ENCODE measurements around the gene MOGAT2. TPM values are rescaled to one million over a fixed set of nuclear protein-coding genes. Genes with fewer than 3 reads are reported as not detected.

Gene MOGAT2
- total RNA-seq (not detected in 2 replicates), polyA plus RNA-seq (not detected in 2 replicates), polyA minus RNA-seq (ENCODE audit: low replicate concordance) (not detected in 2 replicates)
- polyA plus RNA-seq (2012), result not detected in 2 replicates

DNA sequence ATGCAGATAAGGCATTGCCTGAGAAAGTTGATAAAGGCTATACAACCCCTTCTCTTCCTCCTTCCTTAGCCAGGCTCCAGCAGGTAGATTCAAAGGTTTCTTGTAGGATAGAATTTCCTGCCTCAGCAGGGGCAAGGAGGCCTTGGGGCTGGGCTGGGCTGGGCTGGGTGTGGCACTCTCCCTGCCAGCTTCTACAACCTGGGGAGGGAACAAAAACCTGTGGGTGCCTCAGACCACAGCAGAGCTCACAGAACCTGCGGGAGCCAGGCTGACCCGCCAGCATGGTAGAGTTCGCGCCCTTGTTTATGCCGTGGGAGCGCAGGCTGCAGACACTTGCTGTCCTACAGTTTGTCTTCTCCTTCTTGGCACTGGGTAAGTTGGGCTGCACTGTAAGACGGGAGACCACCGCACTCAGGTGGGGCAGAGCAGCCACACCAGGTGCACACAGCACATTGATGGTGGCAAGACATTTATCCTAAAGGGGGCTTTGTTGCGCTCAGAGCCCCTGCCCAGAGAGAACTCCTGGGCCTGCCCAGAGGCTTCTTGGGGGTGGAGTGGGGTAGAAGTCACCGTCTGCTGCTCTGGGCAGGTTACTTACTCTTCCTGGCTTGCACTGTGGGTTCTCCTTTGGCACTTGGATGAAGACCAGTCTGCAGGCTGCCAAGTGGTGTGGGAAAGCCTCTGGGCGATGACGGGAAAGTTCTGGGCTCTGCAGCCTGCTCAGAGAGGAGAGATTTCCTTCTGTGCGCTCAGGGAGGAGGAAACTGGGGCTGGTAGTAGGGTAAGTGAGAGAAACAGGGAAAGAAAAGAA, at the start of gene MOGAT2:
MOGAT2 (plus strand) TSS at position 231 of the 811 bp plus-strand sequence; CDS start at position 282, 51 bp downstream.
- H3K4me1 ChIP-seq (ENCODE audit: control insufficient read depth, extremely low read depth, insufficient read depth, low read length), result no peaks in the 10 kb centered on the region
- no peak within 1 kb of the TSS for H3K27ac ChIP-seq (ENCODE audit: insufficient read depth, low read length)
- H3K4me3 ChIP-seq (replicated peaks in 1 of 4; ENCODE audit: control extremely low read depth in 1 of 4, insufficient read depth in 1 of 4, low read depth in 3 of 4, low read length in 4 of 4), result no peak within 1 kb of the TSS
- H3K9me3 ChIP-seq (ENCODE audit: control insufficient read depth, insufficient read depth, low read depth, low read length), result no peaks in the 10 kb centered on the region
- no peaks in the 10 kb centered on the region for H3K36me3 ChIP-seq (ENCODE audit: control insufficient read depth, insufficient read depth, low read length)
- H3K9ac ChIP-seq (ENCODE audit: insufficient read depth, low read length), result no peak within 1 kb of the TSS
- no peaks in the 10 kb centered on the region for H4K20me1 ChIP-seq (ENCODE audit: control insufficient read depth, extremely low read depth, insufficient read depth, low read length)
- H2AFZ ChIP-seq (ENCODE audit: low read length), result no peak within 1 kb of the TSS
- no peaks in the 10 kb centered on the region for H3K79me2 ChIP-seq (ENCODE audit: control insufficient read depth, insufficient read depth, low read length)
- H3K27me3 ChIP-seq (ENCODE audit: control insufficient read depth, insufficient read depth, low read length), result peaks cover 27% of the 10 kb centered on the region
- TF ChIP-seq EZH2 (IDR thresholded peaks at IDR 0.05; ENCODE audit: low read length, missing control alignments) (no peak), CTCF (conservative IDR thresholded peaks at IDR 0.05 in 1 of 2, IDR thresholded peaks at IDR 0.05 in 1 of 2; ENCODE audit: low read depth in 1 of 2, low read length in 2 of 2) (no peak)
- no peak for DNase-seq (ENCODE audit: low read depth in 2 of 2)
- H3K4me2 ChIP-seq (ENCODE audit: extremely low read depth, insufficient read depth, low read length), result no peak within 1 kb of the TSS

- Histone ChIP-seq H2AFZ (ENCODE audit: low read length) (peak within 1 kb of the TSS; percentile 60), H3K9ac (ENCODE audit: insufficient read depth, low read length) (no peak within 1 kb of the TSS), H4K20me1 (ENCODE audit: control insufficient read depth, extremely low read depth, insufficient read depth, low read length) (no peaks in the 10 kb centered on the region), H3K27ac (ENCODE audit: insufficient read depth, low read length) (no peak within 1 kb of the TSS), H3K9me3 (ENCODE audit: control insufficient read depth, insufficient read depth, low read depth, low read length) (no peaks in the 10 kb centered on the region), H3K4me1 (ENCODE audit: control insufficient read depth, extremely low read depth, insufficient read depth, low read length) (no peaks in the 10 kb centered on the region), H3K36me3 (ENCODE audit: control insufficient read depth, insufficient read depth, low read length) (no peaks in the 10 kb centered on the region), H3K27me3 (ENCODE audit: control insufficient read depth, insufficient read depth, low read length) (peaks cover 40% of the 10 kb centered on the region), H3K4me2 (ENCODE audit: extremely low read depth, insufficient read depth, low read length) (peak within 1 kb of the TSS; percentile 82), H3K79me2 (ENCODE audit: control insufficient read depth, insufficient read depth, low read length) (no peaks in the 10 kb centered on the region), H3K4me3 (replicated peaks in 1 of 4; ENCODE audit: control extremely low read depth in 1 of 4, insufficient read depth in 1 of 4, low read depth in 3 of 4, low read length in 4 of 4) (peak within 1 kb of the TSS in 3 of 4 experiments; percentile 28 to 35 (median 29))
- TF ChIP-seq EZH2 (IDR thresholded peaks at IDR 0.05; ENCODE audit: low read length, missing control alignments), result peak; percentile 64
- no peak for TF ChIP-seq CTCF (conservative IDR thresholded peaks at IDR 0.05 in 1 of 2, IDR thresholded peaks at IDR 0.05 in 1 of 2; ENCODE audit: low read depth in 1 of 2, low read length in 2 of 2)
- DNase-seq (ENCODE audit: low read depth in 2 of 2), result peak; percentile 11 to 25
These were observed 49.0 kb upstream of the MOGAT2 start, which contains the start of gene MAP6 for GRCh38 chr11:75668451-75669297. Gene MAP6, minus strand, starts transcription at chr11:75669038. Its CDS starts 669 bp downstream, at chr11:75668369.

Data from fibroblast of lung (primary cell).